ENCODE data around the gene C4orf33.

DNA sequence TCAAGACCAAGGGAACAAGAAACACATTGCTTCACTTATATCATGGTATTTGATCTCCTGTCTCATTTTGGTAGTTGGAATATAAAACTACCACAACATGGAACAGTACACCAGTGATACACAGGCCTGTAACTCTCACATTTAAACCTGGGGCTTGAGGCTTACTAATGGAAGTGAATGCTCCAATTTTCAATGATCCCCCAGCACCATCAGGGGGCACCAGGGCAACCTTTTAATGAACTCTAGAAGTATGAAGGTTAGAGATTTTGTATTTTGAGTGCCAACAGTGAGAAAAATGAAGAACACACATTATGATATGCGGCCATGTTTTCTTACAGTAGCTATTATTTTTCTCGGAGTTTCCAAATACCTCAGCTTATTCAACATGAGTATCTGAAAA, 50.7 kb downstream of the C4orf33 start:
- TF ChIP-seq, protein P1, sequence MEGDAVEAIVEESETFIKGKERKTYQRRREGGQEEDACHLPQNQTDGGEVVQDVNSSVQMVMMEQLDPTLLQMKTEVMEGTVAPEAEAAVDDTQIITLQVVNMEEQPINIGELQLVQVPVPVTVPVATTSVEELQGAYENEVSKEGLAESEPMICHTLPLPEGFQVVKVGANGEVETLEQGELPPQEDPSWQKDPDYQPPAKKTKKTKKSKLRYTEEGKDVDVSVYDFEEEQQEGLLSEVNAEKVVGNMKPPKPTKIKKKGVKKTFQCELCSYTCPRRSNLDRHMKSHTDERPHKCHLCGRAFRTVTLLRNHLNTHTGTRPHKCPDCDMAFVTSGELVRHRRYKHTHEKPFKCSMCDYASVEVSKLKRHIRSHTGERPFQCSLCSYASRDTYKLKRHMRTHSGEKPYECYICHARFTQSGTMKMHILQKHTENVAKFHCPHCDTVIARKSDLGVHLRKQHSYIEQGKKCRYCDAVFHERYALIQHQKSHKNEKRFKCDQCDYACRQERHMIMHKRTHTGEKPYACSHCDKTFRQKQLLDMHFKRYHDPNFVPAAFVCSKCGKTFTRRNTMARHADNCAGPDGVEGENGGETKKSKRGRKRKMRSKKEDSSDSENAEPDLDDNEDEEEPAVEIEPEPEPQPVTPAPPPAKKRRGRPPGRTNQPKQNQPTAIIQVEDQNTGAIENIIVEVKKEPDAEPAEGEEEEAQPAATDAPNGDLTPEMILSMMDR (IDR thresholded peaks at IDR 0.05) = no peak
- TF ChIP-seq POLR2A (IDR thresholded peaks at IDR 0.05) = no peak

All from right lobe of liver (tissue), 4 donors.